Upper lobe of right lung (tissue), 1 donor: ENCODE data around the gene BRSK2. TPM values are rescaled to one million over a fixed set of nuclear protein-coding genes. Genes with fewer than 3 reads are reported as not detected.

Source experiments
- ATAC-seq: fragments of 200-7000 bp; cut with Tn5 transposase; one replicate; pipeline ENCODE4 v1.9.1; 2020; ENCODE audit warnings: mild to moderate bottlenecking, moderate library complexity
- DNase-seq: peaks from one replicate; pipeline ENCODE4 v3.0.0-alpha.2; 2020
- H3K27ac ChIP-seq: fragments of 200-600 bp; one replicate; pipeline ENCODE4 v1.8.0; 2022
- H3K27me3 ChIP-seq: fragments of 200-600 bp; one replicate; pipeline ENCODE4 v1.8.0; 2022; ENCODE audit warnings: mild to moderate bottlenecking
- H3K36me3 ChIP-seq: fragments of 200-600 bp; one replicate; pipeline ENCODE4 v1.8.0; 2022
- H3K4me1 ChIP-seq: fragments of 200-600 bp; one replicate; pipeline ENCODE4 v1.8.0; 2022
- H3K4me3 ChIP-seq: fragments of 200-600 bp; one replicate; pipeline ENCODE4 v1.8.0; 2022; ENCODE audit warnings: mild to moderate bottlenecking
- H3K9me3 ChIP-seq: fragments of 200-600 bp; one replicate; pipeline ENCODE4 v1.8.0; 2022
- intact Hi-C: fragments of 100-400 bp; cut with DNase I; formaldehyde crosslinking; loops from one replicate; pipeline ENCODE4 v1.11.0; 2022
- total RNA-seq: library from RNA; stranded (reverse); fragmentation: NEBNext Ultra II Directional; extraction: Animal tissue kit (Norgen Biotek cat#: 25700); gene quantifications from one replicate; pipeline ENCODE4 v1.2.1, GENCODE V29; 2021
- TF ChIP-seq, protein P1 (sequence below): fragments of 200-600 bp; IDR thresholded peaks from one replicate; pipeline ENCODE4 v1.8.0; 2022; ENCODE audit warnings: antibody characterized with exemption
- donor health status: DM: no; HTN: yes; CAD: no; lungs with severe emphysema.

Gene BRSK2
- total RNA-seq, 1 donor from 2014 or later, result 0.26 TPM

DNA sequence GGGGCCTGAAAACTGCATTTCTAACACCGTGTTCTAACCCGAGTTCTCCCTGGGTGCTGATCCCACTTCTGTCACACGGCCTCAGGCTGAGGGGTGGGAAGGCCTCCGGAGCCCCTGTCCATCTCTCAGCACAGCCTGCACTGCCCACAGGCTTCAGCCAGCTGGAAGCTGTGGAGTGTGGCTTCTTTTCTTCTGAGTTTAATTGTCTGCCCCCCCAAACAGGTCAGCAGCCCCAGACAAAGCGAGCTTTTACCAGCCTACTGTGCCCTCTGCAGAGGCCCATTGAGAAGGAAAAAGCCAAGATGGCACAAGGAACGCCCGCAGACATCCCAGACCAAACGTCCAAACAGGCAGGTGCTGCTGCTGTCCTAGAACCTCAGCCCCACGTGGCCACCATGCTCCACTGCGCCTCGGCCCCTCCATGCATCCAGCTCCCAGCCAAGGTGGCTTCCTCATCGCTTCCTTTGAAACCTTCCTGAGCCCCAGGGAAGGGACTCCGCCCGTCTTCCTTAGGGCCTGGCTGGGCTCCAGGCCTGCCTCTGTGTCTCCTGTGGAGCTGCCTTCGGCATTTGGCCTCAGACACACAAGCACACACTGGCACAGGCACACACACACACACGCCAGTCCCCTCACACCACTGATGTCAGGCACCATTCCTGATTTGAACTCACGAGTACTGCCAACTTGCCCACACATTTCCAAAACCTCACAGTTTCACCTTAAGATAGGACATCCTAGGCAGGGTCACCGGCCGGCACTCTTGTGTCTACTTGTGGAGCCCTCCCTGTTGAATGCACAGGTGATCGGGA is 95.2 kb downstream of the BRSK2 start:
- Histone ChIP-seq H3K27ac (no peak overlapping the region), H3K36me3 (peaks cover 5% of the 10 kb centered on the region), H3K4me1 (peaks cover 48% of the 10 kb centered on the region), H3K4me3 (no peak overlapping the region), H3K9me3 (no peaks in the 10 kb centered on the region), H3K27me3 (no peaks in the 10 kb centered on the region)
- intact Hi-C loops, result no loop called here
- ATAC-seq (no peak), DNase-seq (peak; percentile 59)
- TF ChIP-seq, protein P1, sequence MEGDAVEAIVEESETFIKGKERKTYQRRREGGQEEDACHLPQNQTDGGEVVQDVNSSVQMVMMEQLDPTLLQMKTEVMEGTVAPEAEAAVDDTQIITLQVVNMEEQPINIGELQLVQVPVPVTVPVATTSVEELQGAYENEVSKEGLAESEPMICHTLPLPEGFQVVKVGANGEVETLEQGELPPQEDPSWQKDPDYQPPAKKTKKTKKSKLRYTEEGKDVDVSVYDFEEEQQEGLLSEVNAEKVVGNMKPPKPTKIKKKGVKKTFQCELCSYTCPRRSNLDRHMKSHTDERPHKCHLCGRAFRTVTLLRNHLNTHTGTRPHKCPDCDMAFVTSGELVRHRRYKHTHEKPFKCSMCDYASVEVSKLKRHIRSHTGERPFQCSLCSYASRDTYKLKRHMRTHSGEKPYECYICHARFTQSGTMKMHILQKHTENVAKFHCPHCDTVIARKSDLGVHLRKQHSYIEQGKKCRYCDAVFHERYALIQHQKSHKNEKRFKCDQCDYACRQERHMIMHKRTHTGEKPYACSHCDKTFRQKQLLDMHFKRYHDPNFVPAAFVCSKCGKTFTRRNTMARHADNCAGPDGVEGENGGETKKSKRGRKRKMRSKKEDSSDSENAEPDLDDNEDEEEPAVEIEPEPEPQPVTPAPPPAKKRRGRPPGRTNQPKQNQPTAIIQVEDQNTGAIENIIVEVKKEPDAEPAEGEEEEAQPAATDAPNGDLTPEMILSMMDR, result no peak

DNA sequence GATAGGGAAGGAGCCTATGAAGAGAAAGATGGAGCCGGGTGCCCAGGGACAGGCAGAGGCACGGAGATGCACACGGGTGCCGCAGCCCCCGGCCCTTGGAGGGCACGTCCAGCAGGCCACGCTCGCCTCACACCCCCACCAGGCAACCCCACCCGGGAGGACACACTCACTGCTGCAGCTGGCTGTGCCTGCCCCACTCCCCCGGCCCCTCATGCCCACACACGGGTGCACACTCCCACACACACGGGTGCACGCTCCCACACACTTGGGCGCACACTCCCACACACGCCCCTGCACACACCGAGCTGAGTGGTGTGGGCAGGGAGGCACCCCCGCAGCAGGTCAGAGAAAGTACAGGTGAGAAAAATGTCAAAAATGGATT is 95.8 kb downstream of the BRSK2 start:
- ATAC-seq, result no peak
- intact Hi-C loops, result no loop called here

DNA sequence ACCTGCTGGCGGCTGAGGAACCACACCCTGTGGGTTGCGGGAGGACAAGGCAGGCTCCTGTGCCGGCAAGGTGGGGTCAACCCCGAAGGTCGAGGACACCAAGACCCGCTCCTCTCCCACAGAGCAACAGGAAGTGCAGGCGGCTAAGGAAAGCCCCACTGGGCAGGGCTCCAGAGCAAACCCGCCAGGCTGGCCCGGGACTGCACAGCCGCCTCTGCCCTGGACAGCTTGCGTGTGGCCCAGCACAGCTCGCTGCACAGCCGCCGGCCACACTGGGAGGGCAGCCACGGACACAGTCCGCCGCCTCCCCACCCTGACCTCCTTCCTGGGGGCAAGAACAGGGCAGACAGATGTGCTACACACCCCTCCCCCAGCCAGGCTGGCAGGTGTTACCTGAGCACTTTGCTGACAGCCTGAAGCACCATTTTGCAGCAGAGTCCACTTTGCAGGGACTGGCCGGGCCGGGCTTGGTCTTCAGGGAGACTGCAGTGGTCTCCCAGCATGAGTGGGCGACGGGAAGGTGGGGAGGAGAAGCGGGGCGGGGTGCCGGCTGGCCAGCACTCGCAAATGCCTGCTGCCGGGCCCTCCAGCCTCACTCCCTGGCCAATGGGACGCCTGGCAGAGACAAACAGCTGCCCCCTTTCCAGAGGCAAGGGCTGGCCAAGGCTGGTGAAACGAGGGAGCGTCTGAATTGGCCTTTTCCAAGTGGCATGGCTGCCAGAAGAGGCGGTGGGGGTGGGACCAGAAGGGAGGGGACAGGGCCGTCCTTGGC is 96.5 kb downstream of the BRSK2 start, which contains the start of gene MOB2:
TSS of gene MOB2 (minus strand) at position 726 of the 772 bp plus-strand sequence. CDS start at position 503, 223 bp downstream.
- TF ChIP-seq, protein P1, result no peak
- intact Hi-C loops, result no loop called here
- ATAC-seq, result peak; percentile 66
- Histone ChIP-seq H3K36me3 (no peaks in the 10 kb centered on the region), H3K4me3 (peak within 1 kb of the TSS; percentile 29), H3K27ac (peak within 1 kb of the TSS; percentile 51), H3K9me3 (no peaks in the 10 kb centered on the region), H3K27me3 (no peaks in the 10 kb centered on the region), H3K4me1 (peaks cover 48% of the 10 kb centered on the region)
- DNase-seq, result peak; percentile 75

More for the DNA sequence above, 95.8 kb downstream of the BRSK2 start:
- H3K27ac ChIP-seq, result peak overlapping the region; percentile 11
- peak overlapping the region; percentile 29 for H3K4me3 ChIP-seq
- DNase-seq, result peak; percentile 54
- TF ChIP-seq, protein P1, result no peak
- H3K4me1 ChIP-seq, result peaks cover 48% of the 10 kb centered on the region
- no peaks in the 10 kb centered on the region for H3K9me3 ChIP-seq
- H3K27me3 ChIP-seq, result no peaks in the 10 kb centered on the region
- H3K36me3 ChIP-seq, result no peaks in the 10 kb centered on the region

DNA sequence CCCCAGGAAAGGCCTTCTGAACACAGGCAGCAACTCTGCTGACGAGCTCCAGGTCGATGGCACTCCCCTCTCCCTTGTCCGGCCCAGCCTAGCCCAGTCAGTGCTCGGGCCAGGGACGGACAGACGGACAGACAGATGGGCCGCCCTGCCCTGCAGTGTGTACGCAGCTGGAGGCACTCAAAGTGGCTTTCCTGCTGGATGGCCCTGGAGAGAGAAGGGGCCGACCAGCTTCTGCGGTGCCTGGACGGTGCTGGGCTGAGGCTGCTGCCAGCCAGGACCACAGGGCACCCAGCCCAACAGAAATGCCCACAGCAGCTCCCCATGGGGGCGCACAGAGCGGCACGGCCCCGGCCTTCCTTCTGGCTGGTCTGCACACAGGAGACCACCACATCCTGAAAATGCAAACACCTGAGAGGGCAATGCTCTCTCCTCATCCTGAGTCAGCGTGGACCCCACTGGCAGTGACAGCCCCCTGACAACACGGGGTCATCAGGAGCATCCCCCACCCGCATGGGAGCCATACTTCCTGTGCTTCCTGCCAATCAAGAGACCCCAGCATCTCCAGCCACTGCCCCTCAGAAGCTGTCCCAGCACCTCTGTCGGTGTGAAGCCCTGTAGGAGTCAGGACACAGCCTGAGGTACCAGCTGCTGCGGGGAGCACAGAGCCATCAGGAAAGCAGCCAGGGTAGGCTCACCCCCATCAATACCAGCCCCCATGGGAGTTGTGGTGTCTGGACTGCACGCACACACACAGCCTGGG is 97.5 kb downstream of the BRSK2 start:
- no peak overlapping the region for H3K4me3 ChIP-seq
- DNase-seq, result peak; percentile 51
- no peaks in the 10 kb centered on the region for H3K9me3 ChIP-seq
- no peaks in the 10 kb centered on the region for H3K27me3 ChIP-seq
- no peak overlapping the region for H3K27ac ChIP-seq
- intact Hi-C loops, result no loop called here
- TF ChIP-seq, protein P1, result no peak
- no peaks in the 10 kb centered on the region for H3K36me3 ChIP-seq
- H3K4me1 ChIP-seq, result peaks cover 43% of the 10 kb centered on the region
- ATAC-seq, result no peak

DNA sequence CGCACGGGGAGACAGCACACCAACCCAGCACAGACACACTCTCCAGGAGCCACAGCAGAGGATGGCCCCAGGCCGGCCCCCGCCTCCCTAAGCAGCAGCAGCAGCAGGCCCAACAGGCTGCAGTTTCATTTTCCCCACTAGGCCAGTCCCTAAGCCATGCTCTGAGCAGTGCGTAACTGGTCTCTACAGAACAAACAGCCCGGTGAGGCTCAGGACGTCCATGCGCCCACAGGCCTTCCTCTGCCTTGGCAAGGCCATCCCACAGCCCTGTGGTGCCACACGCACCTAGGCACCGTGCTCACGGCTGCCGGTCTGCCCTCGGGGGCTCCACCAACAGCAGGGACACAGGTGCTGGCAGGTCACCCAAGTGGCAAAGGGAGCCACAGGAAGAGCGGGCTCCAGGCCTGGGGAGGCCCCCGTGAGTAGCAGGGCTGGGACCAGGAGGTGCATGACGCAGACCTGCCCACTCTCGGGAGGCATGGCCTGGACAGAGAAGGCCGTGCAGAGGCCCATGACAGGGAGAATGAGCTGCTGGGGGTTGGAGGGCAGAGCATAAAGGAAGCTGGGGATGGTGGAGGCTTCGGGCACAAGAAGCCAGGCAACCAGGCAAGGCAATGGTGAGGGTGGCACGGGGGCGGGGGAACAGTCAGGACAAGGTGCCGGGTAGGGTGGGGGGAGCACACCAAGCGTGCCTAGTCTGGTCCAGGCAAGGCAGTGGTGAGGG is 98.3 kb downstream of the BRSK2 start:
- H3K36me3 ChIP-seq, result no peaks in the 10 kb centered on the region
- DNase-seq, result peak; percentile 57
- no peak for ATAC-seq
- H3K27me3 ChIP-seq, result no peaks in the 10 kb centered on the region
- peaks cover 36% of the 10 kb centered on the region for H3K4me1 ChIP-seq
- no peak overlapping the region for H3K27ac ChIP-seq
- no peaks in the 10 kb centered on the region for H3K9me3 ChIP-seq
- intact Hi-C loops, result no loop called here
- TF ChIP-seq, protein P1, result no peak
- no peak overlapping the region for H3K4me3 ChIP-seq
